Anterior cingulate cortex (tissue), 58 donors: ENCODE measurements around the gene KLHL12.
A peak's percentile ranks its signal among the peaks of the same experiment; 100 is the strongest.

Experiments used
- DNase-seq, 58 donors: peaks; one replicate each; lab custom pipeline; 2025; lab: John Stamatoyannopoulos, UW

KLHL12 gene

DNA sequence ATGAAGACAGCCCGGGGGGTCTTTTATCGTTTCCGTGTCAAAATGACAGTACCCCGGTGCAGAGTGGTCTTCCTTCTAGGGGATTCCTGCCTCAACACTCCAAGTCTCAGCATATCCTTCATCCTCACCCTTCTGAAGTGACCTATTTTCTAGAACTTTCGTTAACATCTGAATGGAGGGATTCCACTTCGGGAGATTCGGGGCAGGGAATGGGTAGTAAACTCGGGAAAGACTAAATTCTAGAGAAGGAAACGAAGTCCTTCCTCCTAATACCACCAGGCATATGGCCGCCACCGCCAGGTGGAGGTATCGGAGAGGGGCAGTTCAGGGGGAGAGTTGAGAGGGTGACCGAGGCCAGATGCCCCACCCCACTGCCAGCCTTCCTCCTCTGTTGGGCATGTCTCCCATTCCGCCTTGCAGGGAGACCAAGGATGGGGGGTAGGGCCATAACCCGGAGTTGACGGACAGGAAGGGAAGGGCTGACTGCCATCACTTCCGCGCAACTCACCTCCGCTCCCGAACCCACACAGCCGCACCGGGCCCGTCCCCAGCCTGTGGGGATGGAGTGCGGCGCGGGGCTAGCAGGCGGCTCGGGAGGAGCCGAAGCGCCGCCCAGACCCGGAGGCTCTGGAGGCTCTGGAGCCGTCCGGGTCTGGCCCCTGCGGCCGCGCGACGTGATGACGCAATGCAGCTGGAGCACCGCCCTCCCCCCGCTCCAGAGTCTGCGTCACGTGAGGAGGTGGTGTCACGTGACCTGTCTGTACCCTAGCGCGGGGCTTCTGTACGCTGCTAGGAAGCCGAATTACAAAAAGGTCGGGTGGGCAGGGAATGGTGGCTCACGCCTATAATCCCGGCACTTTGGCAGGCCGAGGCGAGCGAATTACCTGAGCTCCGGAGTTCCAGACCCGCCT, at the start of gene KLHL12:
Gene KLHL12 (minus strand): TSS at position 654 of the 911 bp plus-strand sequence. CDS start 2,072 bp downstream, outside the sequence.
- peak; percentile 55 to 98 (median 90) for DNase-seq

DNA sequence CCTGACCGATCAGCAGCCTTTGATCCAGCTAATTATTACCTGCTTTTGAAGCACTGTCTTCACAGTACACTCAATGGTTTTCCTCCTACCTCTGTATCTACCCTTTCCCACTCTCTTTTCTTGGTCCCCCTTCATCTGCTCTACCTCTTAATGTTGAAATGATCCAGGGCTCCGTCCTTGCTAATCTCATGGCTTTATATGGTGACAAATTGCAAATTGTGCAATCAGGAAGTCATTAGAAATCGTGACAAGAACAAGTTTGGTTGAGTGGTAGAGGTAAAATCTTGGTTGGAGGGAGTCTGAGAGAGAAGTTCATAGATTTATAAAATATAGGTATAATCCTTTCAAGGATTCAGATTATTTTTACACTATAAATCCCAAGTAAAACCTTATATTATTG, 49.6 kb upstream of the KLHL12 start:
- no peak for DNase-seq

DNA sequence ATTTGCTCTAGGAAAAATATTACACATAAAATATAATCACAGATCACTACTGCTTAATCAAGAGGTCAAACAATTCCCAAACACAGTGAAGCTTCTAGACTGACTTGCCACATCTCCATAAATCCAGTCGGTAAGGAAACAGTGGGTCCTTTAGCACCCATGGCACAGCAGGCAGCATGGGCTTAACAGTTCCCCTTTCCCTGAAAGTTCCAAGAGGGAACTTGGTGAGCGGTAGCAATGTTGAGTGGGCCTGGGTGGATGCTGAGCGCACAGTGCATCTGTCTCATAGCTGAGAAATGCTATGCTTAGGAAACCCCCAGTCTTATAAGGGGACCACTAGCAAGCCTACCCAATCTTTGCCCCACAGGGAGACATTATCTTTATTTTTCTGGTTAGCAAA, 47.8 kb upstream of the KLHL12 start:
- no peak for DNase-seq

DNA sequence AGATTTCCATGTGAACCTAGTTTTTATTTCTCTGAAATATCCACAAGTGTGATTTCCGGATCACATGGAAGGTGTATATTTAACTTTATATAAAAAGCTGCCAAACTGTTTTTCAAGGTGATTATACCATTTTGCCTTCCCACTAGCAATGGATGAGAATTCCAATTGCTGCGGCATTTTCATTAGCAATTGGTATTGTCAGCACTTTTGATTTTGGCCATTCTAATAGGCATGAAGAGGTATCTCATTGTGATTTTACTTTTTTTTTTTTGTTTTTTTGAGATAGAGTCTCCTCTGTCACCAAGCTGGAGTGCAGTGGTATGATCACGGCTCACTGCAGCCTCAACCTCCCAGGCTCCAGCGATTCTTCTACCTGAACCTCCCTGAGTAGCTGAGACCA, 45.0 kb upstream of the KLHL12 start:
- no peak for DNase-seq

- peak in 27 of 58 donors; percentile 6 to 71 (median 25) for DNase-seq
Measured at GRCh38 chr1:202968895-202969295, 41.9 kb upstream of the KLHL12 start.

DNA sequence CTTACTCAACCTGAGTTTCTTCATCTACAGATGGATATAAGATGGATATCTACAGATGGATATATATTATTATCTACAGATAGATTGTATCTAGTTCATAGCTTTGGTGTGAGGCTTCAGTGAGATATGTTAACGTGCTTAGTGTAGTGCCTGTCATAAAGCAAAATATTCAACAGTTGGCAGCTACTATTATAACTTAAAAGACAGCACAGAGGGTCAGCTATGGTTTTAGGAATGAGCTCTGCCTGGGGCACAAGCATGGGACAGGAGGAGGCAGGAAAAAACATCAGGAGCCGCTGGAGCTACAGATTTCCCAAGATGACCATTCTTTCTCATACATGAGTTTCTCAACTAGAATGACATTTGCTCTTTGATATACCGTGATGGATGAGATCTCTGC, 41.3 kb upstream of the KLHL12 start:
- DNase-seq = no peak

DNA sequence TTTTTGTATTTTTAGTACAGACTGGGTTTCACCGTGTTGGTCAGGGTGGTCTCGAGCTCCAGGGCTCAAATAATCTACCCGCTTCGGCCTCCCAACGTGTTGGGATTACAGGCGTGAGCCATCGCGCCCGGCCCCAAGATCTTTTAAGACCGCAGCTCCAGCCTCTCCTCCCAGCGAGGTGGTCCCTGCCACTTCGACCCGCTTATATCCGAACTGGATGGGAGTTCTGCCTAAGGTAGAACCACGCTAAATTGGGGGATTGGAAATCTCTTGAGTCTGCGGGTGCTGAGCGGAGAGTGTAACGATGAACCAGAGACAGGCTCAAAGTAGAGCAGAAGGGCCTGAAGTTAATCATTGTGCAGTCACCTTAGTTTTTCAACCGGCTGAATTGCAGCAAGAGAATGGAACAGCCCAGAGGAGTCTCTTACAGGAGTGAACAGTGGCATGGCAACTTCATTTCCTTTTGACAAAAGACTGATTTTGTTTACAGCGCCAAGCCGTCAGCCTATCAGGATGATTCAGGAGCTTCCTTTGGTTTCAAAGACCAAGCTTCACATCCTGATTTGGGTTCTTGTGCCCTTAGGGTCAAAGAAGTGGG, 40.7 kb upstream of the KLHL12 start:
- DNase-seq = peak in 5 of 58 donors; percentile 5 to 58 (median 38)

- DNase-seq = peak in 4 of 58 donors; percentile 28 to 49 (median 38)
Measured at GRCh38 chr1:202966006-202966898, 39.2 kb upstream of the KLHL12 start.

GRCh38 chr1:202965422-202965821, 38.4 kb upstream of the KLHL12 start:
- DNase-seq = no peak

- peak in 2 of 58 donors; percentile 6 to 8 for DNase-seq
Measured at GRCh38 chr1:202964791-202965410, 37.9 kb upstream of the KLHL12 start.

GRCh38 chr1:202961220-202961880, 34.3 kb upstream of the KLHL12 start:
- no peak for DNase-seq

DNA sequence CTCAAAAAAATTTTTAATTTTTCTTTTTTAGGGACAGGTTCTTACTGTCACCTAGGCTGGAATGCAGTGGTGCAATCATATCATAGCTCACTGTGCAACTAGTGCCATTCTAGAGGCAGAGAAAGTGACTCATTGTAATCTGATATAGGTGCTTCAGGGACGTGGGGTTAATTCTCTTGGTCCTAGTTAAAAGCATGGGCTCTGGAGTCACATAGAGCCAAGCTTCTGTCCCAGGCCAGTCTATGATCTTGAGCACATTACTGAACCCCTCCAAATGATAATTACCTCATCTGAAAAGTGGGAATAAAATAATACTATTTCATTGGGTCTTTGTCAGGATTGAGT, 32.2 kb upstream of the KLHL12 start:
- no peak for DNase-seq

- no peak for DNase-seq
Measured at GRCh38 chr1:202958544-202959275, 31.7 kb upstream of the KLHL12 start.

- peak; percentile 34 to 95 (median 86) for DNase-seq
Measured at GRCh38 chr1:202957733-202958543, 30.9 kb upstream of the KLHL12 start, which contains the start of gene ADIPOR1. ADIPOR1 (minus strand) TSS chr1:202958312; CDS start chr1:202951070, 7,242 bp downstream.

DNA sequence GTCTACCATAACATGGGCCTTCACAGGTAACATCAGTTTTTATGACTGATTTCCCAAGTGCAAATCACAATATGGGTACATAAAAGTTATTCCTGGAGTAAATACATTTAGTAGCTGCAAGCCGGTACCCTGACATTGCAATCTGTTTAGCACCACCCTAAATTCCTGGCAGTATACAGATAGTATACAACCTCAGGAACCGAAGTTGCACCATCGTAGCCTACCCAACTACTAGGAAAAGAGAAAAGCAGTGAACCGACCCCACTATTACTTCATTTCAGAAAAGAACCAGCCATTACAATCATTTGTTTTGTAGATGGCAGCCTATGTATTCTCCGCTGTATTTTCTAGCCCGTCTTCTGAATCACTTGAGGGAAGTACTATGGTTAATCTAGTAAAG, 29.9 kb upstream of the KLHL12 start:
- no peak for DNase-seq

- DNase-seq = no peak
Measured at GRCh38 chr1:202954057-202954745, 27.2 kb upstream of the KLHL12 start.

DNA sequence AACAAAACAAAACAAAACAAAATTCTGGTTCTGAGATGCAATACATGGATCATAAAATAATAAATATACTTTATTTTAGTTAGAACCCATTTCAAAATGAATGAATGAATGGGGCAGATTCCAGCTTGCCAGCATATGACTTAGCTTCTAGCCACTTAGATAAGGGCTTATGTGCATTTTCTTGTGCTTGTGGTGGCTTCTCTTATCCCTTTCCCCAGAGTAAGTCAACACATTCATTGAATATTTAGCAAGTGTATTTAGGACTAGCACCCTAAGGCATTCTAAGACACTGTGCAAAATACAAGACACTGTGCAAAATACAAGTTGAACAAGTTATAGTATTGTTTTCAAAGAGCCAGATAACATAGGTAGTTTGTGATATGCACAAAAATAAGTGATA, 26.4 kb upstream of the KLHL12 start:
- DNase-seq = no peak
